Right lobe of liver (tissue), 6 donors: ENCODE data around the gene MYO15A. TPM values are rescaled to one million over a fixed set of nuclear protein-coding genes. Genes with fewer than 3 reads are reported as not detected.

Source experiments
- ATAC-seq, 4 donors: fragments of 200-7000 bp; cut with Tn5 transposase; one replicate each; pipeline ENCODE4 v1.9.1; 2020; ENCODE audit warnings: mild to moderate bottlenecking in 4 of 4, moderate library complexity in 4 of 4
- DNase-seq, 3 donors: peaks; one replicate each; pipeline ENCODE4 v3.0.0-alpha.2; 2020
- H3K27ac ChIP-seq, 3 donors: fragments of 200-600 bp; one replicate each; pipeline ENCODE4 v1.8.0; 2022
- H3K27me3 ChIP-seq, 2 donors: fragments of 200-600 bp; one replicate each; pipeline ENCODE4 v1.8.0; 2022
- H3K36me3 ChIP-seq, 4 donors: fragments of 200-600 bp; sonication (generic) in 1 of 4; one replicate each; pipeline versions ENCODE4 v1.5.1 to v1.8.0; 2017 to 2022; ENCODE audit warnings: control low read depth in 1 of 4
- H3K4me1 ChIP-seq, 4 donors: fragments of 200-600 bp; sonication (generic) in 1 of 4; one replicate each; pipeline versions ENCODE4 v1.5.1 to v1.8.0; 2017 to 2022; ENCODE audit warnings: control low read depth in 1 of 4
- H3K4me3 ChIP-seq, 3 donors: fragments of 200-600 bp; one replicate each; pipeline ENCODE4 v1.8.0; 2022
- H3K9me3 ChIP-seq, 4 donors: fragments of 200-600 bp; sonication (generic) in 1 of 4; one replicate each; pipeline versions ENCODE4 v1.5.1 to v1.8.0; 2017 to 2022; ENCODE audit warnings: control low read depth in 1 of 4
- POLR2A ChIP-seq: fragments of 450-650 bp; IDR thresholded peaks from one replicate; pipeline ENCODE4 v1.6.1; 2017; ENCODE audit warnings: antibody characterized with exemption, mild to moderate bottlenecking
- WGBS: methylation state at CpG from one replicate; pipeline ENCODE4 v1.1.6; 2018; ENCODE audit warnings: low coverage, low lambda C conversion rate; ENCODE audit not compliant: insufficient coverage; ENCODE audit errors: missing lambda C conversion rate; 5-methylcytosine and 5-hydroxymethylcytosine counted together
- intact Hi-C, 2 donors: fragments of 100-400 bp; cut with DNase I; formaldehyde crosslinking; loops; one replicate each; pipeline versions ENCODE4 v1.11.2 to v1.14.1; 2022
- total RNA-seq, 6 experiments: library from RNA; depleted of rRNA in 2 of 6; stranded (reverse); fragments of >200 nt in 2 of 6; fragmentation: NEBNext Ultra II Directional in 3 of 6; extraction: Animal tissue kit (Norgen Biotek cat#: 25700) in 3 of 6; gene quantifications; one replicate each; pipeline versions ENCODE4 v1.1.0 to v1.2.4, GENCODE V29; 2016 to 2023
- TF ChIP-seq, protein P1 (sequence below), 4 donors: fragments of 200-600 bp in 3 of 4; fragments of 450-650 bp in 1 of 4; IDR thresholded peaks; one replicate each; pipeline versions ENCODE4 v1.5.1 to v1.8.0; 2016 to 2022; ENCODE audit warnings: antibody characterized with exemption in 4 of 4, mild to moderate bottlenecking in 2 of 4
- donor health status: DM: no; HTN: yes; CAD: no.
- donor health status: DM: no; HTN: no; CAD: no.
- donor health status: DM: no; HTN: no; CAD: no.
- donor health status: DM: no; HTN: yes; CAD: no.
- donor health status: DM: no; HTN: yes; CAD: no.

MYO15A gene
- total RNA-seq, 6 experiments from 2014 or later, result 0.19 to 6.2 (median 1.5) TPM

DNA sequence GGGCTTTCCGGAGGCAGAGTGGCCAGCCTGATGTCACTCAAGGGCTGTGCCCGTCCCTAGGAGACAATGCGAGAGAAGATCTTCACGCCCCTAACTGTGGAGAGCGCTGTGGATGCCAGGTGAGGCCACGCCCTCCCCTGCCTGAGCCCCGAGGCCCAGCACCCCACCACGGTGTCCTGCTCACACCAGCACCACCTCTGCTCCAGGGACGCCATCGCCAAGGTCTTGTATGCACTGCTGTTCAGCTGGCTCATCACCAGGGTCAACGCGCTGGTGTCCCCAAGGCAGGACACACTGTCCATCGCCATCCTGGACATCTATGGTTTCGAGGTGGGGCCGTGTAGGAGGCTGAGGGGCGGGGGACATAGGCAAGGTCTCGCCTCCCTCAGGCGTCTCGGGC is 27.8 kb downstream of the MYO15A start:
- intact Hi-C loops, result no loop called here
- no peak for ATAC-seq
- no peak for TF ChIP-seq POLR2A
- TF ChIP-seq, protein P1, sequence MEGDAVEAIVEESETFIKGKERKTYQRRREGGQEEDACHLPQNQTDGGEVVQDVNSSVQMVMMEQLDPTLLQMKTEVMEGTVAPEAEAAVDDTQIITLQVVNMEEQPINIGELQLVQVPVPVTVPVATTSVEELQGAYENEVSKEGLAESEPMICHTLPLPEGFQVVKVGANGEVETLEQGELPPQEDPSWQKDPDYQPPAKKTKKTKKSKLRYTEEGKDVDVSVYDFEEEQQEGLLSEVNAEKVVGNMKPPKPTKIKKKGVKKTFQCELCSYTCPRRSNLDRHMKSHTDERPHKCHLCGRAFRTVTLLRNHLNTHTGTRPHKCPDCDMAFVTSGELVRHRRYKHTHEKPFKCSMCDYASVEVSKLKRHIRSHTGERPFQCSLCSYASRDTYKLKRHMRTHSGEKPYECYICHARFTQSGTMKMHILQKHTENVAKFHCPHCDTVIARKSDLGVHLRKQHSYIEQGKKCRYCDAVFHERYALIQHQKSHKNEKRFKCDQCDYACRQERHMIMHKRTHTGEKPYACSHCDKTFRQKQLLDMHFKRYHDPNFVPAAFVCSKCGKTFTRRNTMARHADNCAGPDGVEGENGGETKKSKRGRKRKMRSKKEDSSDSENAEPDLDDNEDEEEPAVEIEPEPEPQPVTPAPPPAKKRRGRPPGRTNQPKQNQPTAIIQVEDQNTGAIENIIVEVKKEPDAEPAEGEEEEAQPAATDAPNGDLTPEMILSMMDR (IDR thresholded peaks at IDR 0.05), result no peak
- no CpG with 5 or more reads among the region's 19 CpGs for WGBS
- peak in 1 of 3 donors; percentile 57 for DNase-seq
- H3K9me3 ChIP-seq, result no peaks in the 10 kb centered on the region
- H3K4me3 ChIP-seq, result no peak overlapping the region
- no peaks in the 10 kb centered on the region for H3K36me3 ChIP-seq
- H3K27me3 ChIP-seq, result no peaks in the 10 kb centered on the region
- H3K27ac ChIP-seq, result no peak overlapping the region
- H3K4me1 ChIP-seq, result peaks cover 0 to 43% (median 20%) of the 10 kb centered on the region in 4 donors

DNA sequence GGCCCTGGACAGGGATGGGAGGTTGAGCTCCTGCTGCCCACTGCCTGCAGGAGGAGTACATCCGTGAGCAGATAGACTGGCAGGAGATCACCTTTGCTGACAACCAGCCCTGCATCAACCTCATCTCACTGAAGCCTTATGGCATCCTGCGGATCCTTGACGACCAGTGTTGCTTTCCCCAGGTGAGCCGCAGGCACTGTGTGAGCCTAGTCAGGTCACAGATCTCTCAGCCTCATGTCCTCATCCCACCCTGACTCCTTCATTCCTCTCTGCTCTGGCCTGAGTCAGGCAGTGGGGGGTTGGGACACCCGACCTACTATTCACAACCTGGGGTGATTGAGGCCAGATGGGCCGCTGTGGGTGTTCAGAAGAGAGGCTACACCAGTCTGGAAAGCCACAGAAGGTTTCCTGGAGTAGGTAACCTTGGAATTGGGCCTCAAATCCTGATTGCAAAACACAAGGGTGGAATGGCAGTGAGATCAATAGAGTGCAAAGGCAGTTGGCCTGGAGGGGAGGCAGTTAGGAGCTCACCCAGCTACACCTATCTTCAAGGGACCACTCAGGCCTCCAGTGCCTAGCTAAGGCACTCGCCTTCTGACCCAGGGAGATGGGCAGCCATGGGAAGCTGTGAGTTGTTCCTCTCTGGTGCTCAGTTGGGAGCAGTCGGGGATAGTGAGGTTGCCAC is 29.7 kb downstream of the MYO15A start:
- Histone ChIP-seq H3K9me3 (no peaks in the 10 kb centered on the region), H3K4me3 (no peak overlapping the region), H3K27me3 (no peaks in the 10 kb centered on the region), H3K27ac (peak overlapping the region; percentile 43 to 90 (median 81)), H3K36me3 (no peaks in the 10 kb centered on the region), H3K4me1 (peaks cover 0 to 43% (median 20%) of the 10 kb centered on the region in 4 donors)
- TF ChIP-seq, protein P1 (IDR thresholded peaks at IDR 0.05), result no peak
- TF ChIP-seq POLR2A, result no peak
- ATAC-seq, result peak; percentile 60 to 81 (median 70)
- intact Hi-C loops, result no loop called here
- DNase-seq, result peak in 2 of 3 donors; percentile 56 to 85
- no CpG with 5 or more reads among the region's 8 CpGs for WGBS

DNA sequence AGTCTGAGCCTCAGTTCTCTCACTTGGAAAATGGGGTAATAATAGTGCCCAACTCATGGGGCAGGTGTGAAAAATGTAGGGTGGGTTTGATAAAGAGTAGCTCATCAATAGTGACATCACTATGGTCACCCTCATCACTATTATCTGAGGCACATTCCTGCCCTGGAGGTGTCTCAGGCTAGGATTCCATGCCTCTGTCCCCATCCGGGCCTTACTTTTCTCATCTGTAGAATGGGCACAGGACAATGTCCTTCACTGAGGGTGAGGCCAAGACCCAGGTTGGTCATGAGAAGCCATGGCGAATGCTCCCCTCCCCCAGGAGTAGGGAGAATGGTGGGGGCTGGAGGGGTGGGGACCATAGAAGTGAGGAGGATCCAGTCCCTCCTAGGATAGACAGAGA is 30.5 kb downstream of the MYO15A start:
- Histone ChIP-seq H3K36me3 (no peaks in the 10 kb centered on the region), H3K9me3 (no peaks in the 10 kb centered on the region), H3K4me3 (no peak overlapping the region), H3K27ac (peak overlapping the region; percentile 43 to 90 (median 81)), H3K4me1 (peaks cover 0 to 43% (median 20%) of the 10 kb centered on the region in 4 donors), H3K27me3 (no peaks in the 10 kb centered on the region)
- 100% methylated on average over 1 of the region's 2 CpGs for WGBS
- DNase-seq (no peak), ATAC-seq (no peak)
- TF ChIP-seq, protein P1 (IDR thresholded peaks at IDR 0.05), result no peak
- no peak for TF ChIP-seq POLR2A
- intact Hi-C loops, result no loop called here

DNA sequence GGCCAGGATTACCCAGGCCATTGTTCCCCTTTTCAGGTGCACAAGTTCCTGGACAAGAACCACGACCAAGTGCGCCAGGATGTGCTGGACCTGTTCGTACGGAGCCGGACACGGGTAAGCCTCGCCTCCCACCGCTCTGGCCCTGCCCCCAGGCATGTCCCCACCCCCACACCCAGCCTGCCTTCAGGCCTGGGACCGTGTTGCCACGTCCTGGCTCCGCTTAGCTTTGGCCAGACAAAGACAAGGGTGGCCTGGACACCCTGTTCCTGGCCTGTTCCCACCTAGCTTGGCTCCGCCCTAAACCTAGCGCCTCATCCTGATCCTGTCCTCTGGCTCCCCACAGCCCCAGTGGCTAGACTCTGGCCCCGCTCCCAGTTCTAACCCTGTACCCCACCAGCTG is 30.9 kb downstream of the MYO15A start:
- H3K9me3 ChIP-seq, result no peaks in the 10 kb centered on the region
- no peaks in the 10 kb centered on the region for H3K27me3 ChIP-seq
- DNase-seq (peak in 2 of 3 donors; percentile 92 to 98), ATAC-seq (peak; percentile 1 to 82 (median 72))
- intact Hi-C loops, result no loop called here
- H3K36me3 ChIP-seq, result no peaks in the 10 kb centered on the region
- no peak overlapping the region for H3K4me3 ChIP-seq
- peak overlapping the region in 2 of 3 donors; percentile 81 to 90 for H3K27ac ChIP-seq
- TF ChIP-seq, protein P1 (IDR thresholded peaks at IDR 0.05), result no peak
- H3K4me1 ChIP-seq, result peaks cover 0 to 43% (median 20%) of the 10 kb centered on the region in 4 donors
- 40% methylated on average over 1 of the region's 14 CpGs for WGBS
